HepG2 (cell line): ENCODE measurements around the gene ZFP36L2. TPM values are rescaled to one million over a fixed set of nuclear protein-coding genes. Genes with fewer than 3 reads are reported as not detected.

Experiments used
- AGO2 ChIP-seq: fragments of 200-400 bp; formaldehyde crosslinking; optimal IDR thresholded peaks from 2 replicates; pipeline ENCODE3; 2017; ENCODE audit warnings: mild to moderate bottlenecking, low read depth, low read length, moderate library complexity
- AHDC1 ChIP-seq: sonication (generic); formaldehyde crosslinking; IDR thresholded peaks from 2 replicates; pipeline ENCODE4 v1.5.1; 2020; ENCODE audit warnings: mild to moderate bottlenecking, missing genetic modification reagents, borderline replicate concordance
- ATF5 ChIP-seq: sonication (generic); formaldehyde crosslinking; IDR thresholded peaks from 2 replicates; pipeline ENCODE4 v1.4.0; 2020; ENCODE audit warnings: mild to moderate bottlenecking, low read depth, missing genetic modification reagents
- ELF3 ChIP-seq: IDR thresholded peaks from 2 replicates; pipeline ENCODE4 v1.6.1; 2016; ENCODE audit warnings: missing genetic modification reagents, missing compliant biosample characterization
- MAF1 ChIP-seq: sonication (generic); formaldehyde crosslinking; IDR thresholded peaks from 2 replicates; pipeline ENCODE4 v1.5.0; 2020; ENCODE audit warnings: missing genetic modification reagents, borderline replicate concordance
- PAX8 ChIP-seq: sonication (generic); formaldehyde crosslinking; IDR thresholded peaks from 2 replicates; pipeline ENCODE4 v1.8.0; 2022; ENCODE audit warnings: mild to moderate bottlenecking, missing genetic modification reagents, borderline replicate concordance
- ZBTB20 ChIP-seq: sonication (generic); formaldehyde crosslinking; IDR thresholded peaks from 2 replicates; pipeline ENCODE4 v1.8.1; 2023; ENCODE audit warnings: missing genetic modification reagents, low read depth, mild to moderate bottlenecking, borderline replicate concordance
- ZFP36 ChIP-seq: fragments of 150-350 bp; IDR thresholded peaks from 2 replicates; pipeline ENCODE4 v1.6.1; 2018; ENCODE audit warnings: borderline replicate concordance, low read length, low read depth; ENCODE audit not compliant: partially characterized antibody
- ZNF431 ChIP-seq: sonication (generic); formaldehyde crosslinking; IDR thresholded peaks from 2 replicates; pipeline ENCODE4 v1.9.0; 2022; ENCODE audit warnings: missing genetic modification reagents, low read depth, mild to moderate bottlenecking, borderline replicate concordance
- ZNF510 ChIP-seq: sonication (generic); formaldehyde crosslinking; IDR thresholded peaks from 2 replicates; pipeline ENCODE4 v1.4.0; 2020; ENCODE audit warnings: low read depth, mild to moderate bottlenecking, missing genetic modification reagents
- ZNF614 ChIP-seq: IDR thresholded peaks from 2 replicates; pipeline ENCODE4 v1.6.1; 2018; ENCODE audit warnings: missing biosample characterization, missing genetic modification reagents, inconsistent platforms, borderline replicate concordance
- ZNF644 ChIP-seq: IDR thresholded peaks from 2 replicates; pipeline ENCODE4 v1.6.1; 2016; ENCODE audit warnings: low read depth
- ZNF775 ChIP-seq: sonication (generic); formaldehyde crosslinking; IDR thresholded peaks from 2 replicates; pipeline ENCODE4 v1.4.0; 2020; ENCODE audit warnings: missing genetic modification reagents, mild to moderate bottlenecking, moderate library complexity, borderline replicate concordance
- ZNF850 ChIP-seq: sonication (generic); formaldehyde crosslinking; conservative IDR thresholded peaks from 2 replicates; pipeline ENCODE4 v1.9.0; 2021; ENCODE audit warnings: mild to moderate bottlenecking, missing genetic modification reagents
- ZSCAN9 ChIP-seq: IDR thresholded peaks from 2 replicates; pipeline ENCODE4 v1.6.1; 2016; ENCODE audit warnings: borderline replicate concordance
- polyA plus RNA-seq, 8 experiments: library from polyadenylated mRNA; depleted of rRNA in 3 of 8; stranded (reverse) in 7 of 8; unstranded in 1 of 8; fragments of >200 nt; fragmentation: Illumina TruSeq in 4 of 8; extraction: Trizol in 4 of 8; gene quantifications; 2 replicates each; pipeline versions ENCODE4 v1.2.1 to v1.2.3, GENCODE V29; 2011 to 2016; ENCODE audit warnings: low read depth in 4 of 8, missing spikeins in 1 of 8, mixed read lengths in 1 of 8; ENCODE audit not compliant: insufficient read depth in 1 of 8
- total RNA-seq, 5 experiments: library from RNA; depleted of rRNA; stranded (reverse); fragments of >200 nt; fragmentation: Illumina TruSeq; extraction: Trizol; gene quantifications; 2 replicates each; pipeline ENCODE4 v1.2.3, GENCODE V29; 2016; ENCODE audit warnings: low read depth in 1 of 5
- TF ChIP-seq, protein P1 (sequence below): sonication (generic); formaldehyde crosslinking; IDR thresholded peaks from 2 replicates; pipeline ENCODE4 v1.8.1; 2023; ENCODE audit warnings: missing genetic modification reagents, mild to moderate bottlenecking, borderline replicate concordance
- TF ChIP-seq, protein P2 (sequence below): sonication (generic); formaldehyde crosslinking; IDR thresholded peaks from 2 replicates; pipeline ENCODE4 v1.4.0; 2020; ENCODE audit warnings: missing genetic modification reagents, mild to moderate bottlenecking, borderline replicate concordance

The ZFP36L2 gene
- total and polyA plus RNA-seq, 2 of the 13 experiments (the other 11 are each of a cell fraction or from before 2014, with no cell fraction given): 11.2 to 21.8 TPM

DNA sequence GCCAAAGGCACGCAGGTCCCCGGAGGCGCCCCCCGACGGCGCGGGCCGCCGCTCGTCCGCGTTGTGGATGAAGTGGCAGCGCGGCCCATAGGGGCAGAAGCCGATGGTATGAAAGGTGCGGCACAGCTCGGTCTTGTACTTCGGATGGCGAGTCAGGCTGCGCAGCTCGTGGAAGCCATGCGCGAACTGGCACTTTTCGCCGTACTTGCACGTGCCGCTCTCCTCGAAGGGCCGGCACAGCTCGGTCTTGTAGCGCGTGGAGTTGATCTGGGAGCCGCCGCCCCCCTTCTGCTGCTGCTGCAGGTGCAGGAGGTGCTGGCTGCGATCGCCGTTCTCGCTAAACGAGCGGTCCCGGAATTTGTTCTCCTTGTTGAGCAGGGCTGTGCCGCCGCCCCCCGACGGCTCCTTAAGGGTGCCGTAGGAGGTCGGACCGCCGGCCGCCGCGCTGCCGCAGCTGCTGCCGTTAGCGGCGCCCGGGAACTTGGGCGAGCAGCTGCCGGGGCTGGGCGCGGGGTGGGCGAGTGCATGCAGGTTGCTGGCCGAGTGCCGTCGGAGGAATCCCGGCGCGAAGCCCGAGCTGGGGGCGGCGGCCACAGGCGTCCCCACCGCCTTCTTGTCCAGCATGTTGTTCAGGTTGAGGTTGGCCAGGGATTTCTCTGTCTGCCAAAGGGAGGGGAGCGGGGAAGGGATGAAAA is 1.2 kb downstream of the ZFP36L2 start (continued):
- no peak for TF ChIP-seq ZNF510 (CRISPR knock-in tag)
- peak; percentile 92 for TF ChIP-seq AGO2
- TF ChIP-seq, protein P1, sequence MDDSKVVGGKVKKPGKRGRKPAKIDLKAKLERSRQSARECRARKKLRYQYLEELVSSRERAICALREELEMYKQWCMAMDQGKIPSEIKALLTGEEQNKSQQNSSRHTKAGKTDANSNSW (CRISPR knock-in tag): peak; percentile 11; the same call in 1 of the 2 replicates
- no peak for TF ChIP-seq ELF3 (CRISPR knock-in tag)
- no peak for TF ChIP-seq ZNF614 (CRISPR knock-in tag)
- no peak for TF ChIP-seq ATF5 (CRISPR knock-in tag)
- TF ChIP-seq MAF1: 0 out of 2 replicates have a peak, but pooled peaks have one; percentile 32
- no peak for TF ChIP-seq AHDC1
- TF ChIP-seq PAX8: no peak
- no peak; the same call in 1 of the 2 replicates for TF ChIP-seq ZBTB20 (CRISPR knock-in tag)
- TF ChIP-seq, protein P2, sequence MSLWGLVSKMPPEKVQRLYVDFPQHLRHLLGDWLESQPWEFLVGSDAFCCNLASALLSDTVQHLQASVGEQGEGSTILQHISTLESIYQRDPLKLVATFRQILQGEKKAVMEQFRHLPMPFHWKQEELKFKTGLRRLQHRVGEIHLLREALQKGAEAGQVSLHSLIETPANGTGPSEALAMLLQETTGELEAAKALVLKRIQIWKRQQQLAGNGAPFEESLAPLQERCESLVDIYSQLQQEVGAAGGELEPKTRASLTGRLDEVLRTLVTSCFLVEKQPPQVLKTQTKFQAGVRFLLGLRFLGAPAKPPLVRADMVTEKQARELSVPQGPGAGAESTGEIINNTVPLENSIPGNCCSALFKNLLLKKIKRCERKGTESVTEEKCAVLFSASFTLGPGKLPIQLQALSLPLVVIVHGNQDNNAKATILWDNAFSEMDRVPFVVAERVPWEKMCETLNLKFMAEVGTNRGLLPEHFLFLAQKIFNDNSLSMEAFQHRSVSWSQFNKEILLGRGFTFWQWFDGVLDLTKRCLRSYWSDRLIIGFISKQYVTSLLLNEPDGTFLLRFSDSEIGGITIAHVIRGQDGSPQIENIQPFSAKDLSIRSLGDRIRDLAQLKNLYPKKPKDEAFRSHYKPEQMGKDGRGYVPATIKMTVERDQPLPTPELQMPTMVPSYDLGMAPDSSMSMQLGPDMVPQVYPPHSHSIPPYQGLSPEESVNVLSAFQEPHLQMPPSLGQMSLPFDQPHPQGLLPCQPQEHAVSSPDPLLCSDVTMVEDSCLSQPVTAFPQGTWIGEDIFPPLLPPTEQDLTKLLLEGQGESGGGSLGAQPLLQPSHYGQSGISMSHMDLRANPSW (CRISPR knock-in tag): no peak
- no peak for TF ChIP-seq ZNF431 (CRISPR knock-in tag)
- 0 out of 2 replicates have a peak, but pooled peaks have one; percentile 51 for TF ChIP-seq ZSCAN9 (CRISPR knock-in tag)
- no peak for TF ChIP-seq ZNF775 (CRISPR knock-in tag)
- no peak; the same call in 1 of the 2 replicates for TF ChIP-seq ZNF850 (CRISPR knock-in tag)
- no peak for TF ChIP-seq ZFP36
- no peak for TF ChIP-seq ZNF644 (CRISPR knock-in tag)
